ENCODE data around the gene ATG4C. TPM values are rescaled to one million over a fixed set of nuclear protein-coding genes. Genes with fewer than 3 reads are reported as not detected.

Gene ATG4C
- total RNA-seq, 2 donors from 2014 or later = 23.8 to 32.8 TPM

DNA sequence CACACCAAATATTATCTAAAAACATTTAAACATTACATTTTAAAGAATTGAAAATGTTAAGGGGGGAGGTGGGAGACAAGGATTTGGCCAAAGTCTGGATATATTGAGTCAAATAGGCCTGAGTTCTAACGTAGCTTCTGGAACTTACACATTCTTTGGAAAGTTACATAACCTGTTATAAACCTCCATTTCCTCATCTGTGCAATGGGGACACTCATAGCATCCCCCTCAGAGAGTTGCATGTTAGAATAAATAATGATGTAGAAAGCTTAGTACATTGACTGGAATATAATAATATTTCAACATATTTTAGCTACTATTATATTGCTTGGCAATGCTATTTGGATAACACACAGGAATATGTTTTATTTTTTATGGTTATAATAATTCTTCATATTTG, 117.7 kb downstream of the ATG4C start:
- DNase-seq = no peak
- TF ChIP-seq CTCF (conservative IDR thresholded peaks at IDR 0.05) = no peak
- H3K36me3 ChIP-seq (ENCODE audit: control insufficient read depth, insufficient read depth, low read length) = no peaks in the 10 kb centered on the region
- H3K27ac ChIP-seq (ENCODE audit: low read depth, low read length) = no peak overlapping the region
- no peak overlapping the region for H3K9ac ChIP-seq (ENCODE audit: extremely low read depth, low read length, poor library complexity, severe bottlenecking)
- Mint-ChIP-seq H3K4me3 (no peak overlapping the region), H3K4me1 (peaks cover 5% of the 10 kb centered on the region), H3K27me3 (ENCODE audit: insufficient read depth) (no peaks in the 10 kb centered on the region), H3K9me3 (no peaks in the 10 kb centered on the region), H3K27ac (no peak overlapping the region), H3K36me3 (ENCODE audit: low read depth) (no peaks in the 10 kb centered on the region)
- no peaks in the 10 kb centered on the region for H3K9me3 ChIP-seq (ENCODE audit: control insufficient read depth, low read length)
- H3K4me3 ChIP-seq (ENCODE audit: low read length) = no peak overlapping the region
- H3K4me1 ChIP-seq (ENCODE audit: control insufficient read depth, insufficient read depth, low read length) = no peaks in the 10 kb centered on the region
- WGBS, 2 experiments (ENCODE audit: insufficient coverage in 1 of 2, insufficient read length in 1 of 2) = 96% methylated on average over 1 of the region's 1 CpG; no CpG with 5 or more reads in 1 of the 2 experiments
- H3K27me3 ChIP-seq (ENCODE audit: control insufficient read depth, insufficient read depth, low read length, poor library complexity, severe bottlenecking) = no peaks in the 10 kb centered on the region

- H3K4me3 Mint-ChIP-seq = no peak overlapping the region
- DNase-seq = no peak
- Histone ChIP-seq H3K9ac (ENCODE audit: extremely low read depth, low read length, poor library complexity, severe bottlenecking) (no peak overlapping the region), H3K9me3 (ENCODE audit: control insufficient read depth, low read length) (no peaks in the 10 kb centered on the region), H3K27me3 (ENCODE audit: control insufficient read depth, insufficient read depth, low read length, poor library complexity, severe bottlenecking) (no peaks in the 10 kb centered on the region), H3K27ac (ENCODE audit: low read depth, low read length) (no peak overlapping the region), H3K36me3 (ENCODE audit: control insufficient read depth, insufficient read depth, low read length) (no peaks in the 10 kb centered on the region), H3K4me1 (ENCODE audit: control insufficient read depth, insufficient read depth, low read length) (no peaks in the 10 kb centered on the region), H3K4me3 (ENCODE audit: low read length) (no peak overlapping the region)
- H3K4me1 Mint-ChIP-seq = no peaks in the 10 kb centered on the region
- no peaks in the 10 kb centered on the region for H3K36me3 Mint-ChIP-seq (ENCODE audit: low read depth)
- no peaks in the 10 kb centered on the region for H3K27me3 Mint-ChIP-seq (ENCODE audit: insufficient read depth)
- TF ChIP-seq CTCF (conservative IDR thresholded peaks at IDR 0.05) = no peak
- 84 to 91% methylated on average over 5 to 9 of the region's 12 CpGs for WGBS, 2 experiments (ENCODE audit: insufficient coverage in 1 of 2, insufficient read length in 1 of 2)
- H3K27ac Mint-ChIP-seq = no peak overlapping the region
- H3K9me3 Mint-ChIP-seq = no peaks in the 10 kb centered on the region
Measured at GRCh38 chr1:62903522-62903921, 119.6 kb downstream of the ATG4C start.

DNA sequence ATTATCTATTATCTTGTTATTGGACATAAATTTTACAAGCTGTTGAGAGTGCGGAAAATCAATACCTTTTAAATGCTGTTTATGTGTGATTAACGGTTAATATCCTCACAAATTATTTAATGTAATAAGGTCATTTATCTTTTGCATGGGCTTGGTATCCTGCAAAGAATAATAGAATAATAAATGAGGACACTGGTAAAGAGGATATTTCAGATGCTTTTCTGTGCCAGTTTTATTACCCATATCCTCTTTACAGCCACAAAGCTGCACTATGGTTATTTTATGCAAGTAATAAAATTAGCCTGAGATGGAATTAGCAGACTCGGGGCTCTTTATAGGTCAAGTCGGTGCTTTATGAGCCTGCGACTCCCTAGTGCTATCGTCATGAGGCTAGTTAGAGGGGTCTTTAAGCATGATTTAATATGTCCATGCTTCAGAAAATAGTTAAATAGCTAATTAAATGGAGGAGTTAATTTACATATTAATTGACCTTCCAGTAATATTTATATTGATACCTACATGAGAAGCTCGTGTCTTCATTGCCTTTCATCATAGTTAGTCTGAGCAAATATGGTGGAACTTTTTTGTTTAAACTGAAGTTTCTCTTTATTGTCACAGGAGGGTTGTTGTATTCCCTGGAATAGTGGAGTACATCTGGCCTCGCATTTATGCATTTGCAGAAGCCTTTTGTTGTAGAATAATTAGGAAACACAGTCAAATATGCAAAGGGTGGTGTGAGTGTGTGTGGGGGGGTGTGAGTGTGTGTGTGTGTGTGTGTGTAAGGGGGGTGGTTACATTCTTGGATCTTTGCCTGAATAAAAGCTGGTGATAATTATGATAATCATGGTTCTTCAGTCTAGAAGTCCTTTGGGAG, 120.3 kb downstream of the ATG4C start:
- no peaks in the 10 kb centered on the region for H3K9me3 ChIP-seq (ENCODE audit: control insufficient read depth, low read length)
- no peaks in the 10 kb centered on the region for H3K36me3 ChIP-seq (ENCODE audit: control insufficient read depth, insufficient read depth, low read length)
- H3K9me3 Mint-ChIP-seq = no peaks in the 10 kb centered on the region
- H3K27ac Mint-ChIP-seq = no peak overlapping the region
- WGBS, 2 experiments (ENCODE audit: insufficient coverage in 1 of 2, insufficient read length in 1 of 2) = 93 to 100% methylated on average over 4 to 8 of the region's 8 CpGs
- no peaks in the 10 kb centered on the region for H3K36me3 Mint-ChIP-seq (ENCODE audit: low read depth)
- no peaks in the 10 kb centered on the region for H3K27me3 Mint-ChIP-seq (ENCODE audit: insufficient read depth)
- no peak overlapping the region for H3K4me3 ChIP-seq (ENCODE audit: low read length)
- no peak overlapping the region for H3K27ac ChIP-seq (ENCODE audit: low read depth, low read length)
- TF ChIP-seq CTCF (conservative IDR thresholded peaks at IDR 0.05) = no peak
- no peak overlapping the region for H3K9ac ChIP-seq (ENCODE audit: extremely low read depth, low read length, poor library complexity, severe bottlenecking)
- no peaks in the 10 kb centered on the region for H3K27me3 ChIP-seq (ENCODE audit: control insufficient read depth, insufficient read depth, low read length, poor library complexity, severe bottlenecking)
- H3K4me3 Mint-ChIP-seq = no peak overlapping the region
- no peaks in the 10 kb centered on the region for H3K4me1 ChIP-seq (ENCODE audit: control insufficient read depth, insufficient read depth, low read length)
- no peaks in the 10 kb centered on the region for H3K4me1 Mint-ChIP-seq
- DNase-seq = no peak

Data from endodermal cell (in vitro differentiated cells).